Left lung (tissue), 10 donors: ENCODE data around the gene MRGPRF. TPM values are rescaled to one million over a fixed set of nuclear protein-coding genes. Genes with fewer than 3 reads are reported as not detected.

ENCODE experiments used
- ATAC-seq: fragments of 200-7000 bp; cut with Tn5 transposase; one replicate; pipeline ENCODE4 v1.9.1; 2020; ENCODE audit warnings: moderate library complexity
- DNase-seq, 4 donors: peaks; one replicate each; pipeline ENCODE4 v3.0.0-alpha.2; 2013 to 2020
- H3K27ac ChIP-seq, 2 donors: fragments of 200-600 bp; sonication (generic) in 1 of 2; one replicate each; pipeline versions ENCODE4 v1.5.0 to v1.8.0; 2020 to 2021
- H3K27me3 ChIP-seq, 2 donors: fragments of 200-600 bp; sonication (generic) in 1 of 2; one replicate each; pipeline versions ENCODE4 v1.5.0 to v1.8.0; 2020 to 2021
- H3K36me3 ChIP-seq, 2 donors: fragments of 200-600 bp; sonication (generic) in 1 of 2; one replicate each; pipeline versions ENCODE4 v1.5.0 to v1.8.0; 2020 to 2021
- H3K4me1 ChIP-seq, 2 donors: fragments of 200-600 bp; one replicate each; pipeline ENCODE4 v1.8.0; 2021
- H3K4me3 ChIP-seq, 2 donors: fragments of 200-600 bp; sonication (generic) in 1 of 2; one replicate each; pipeline versions ENCODE4 v1.5.0 to v1.8.0; 2020 to 2021; ENCODE audit warnings: mild to moderate bottlenecking in 1 of 2
- H3K9me3 ChIP-seq, 2 donors: fragments of 200-600 bp; sonication (generic) in 1 of 2; one replicate each; pipeline versions ENCODE4 v1.5.0 to v1.8.0; 2020 to 2021
- CTCF ChIP-seq, 2 donors: fragments of 200-600 bp; sonication (generic) in 1 of 2; IDR thresholded peaks; one replicate each; pipeline versions ENCODE4 v1.5.0 to v1.8.0; 2021; ENCODE audit warnings: antibody characterized with exemption in 2 of 2
- intact Hi-C, 2 donors: fragments of 100-400 bp; cut with DNase I; formaldehyde crosslinking; loops; one replicate each; pipeline versions ENCODE4 v1.11.2 to v1.14.2; 2022
- polyA plus RNA-seq, 6 donors: library from polyadenylated mRNA; unstranded; fragments of 120-200 nt; gene quantifications; one replicate each; pipeline ENCODE4 v1.2.1, GENCODE V29; 2013; ENCODE audit not compliant: insufficient read length in 6 of 6
- total RNA-seq, 2 donors: library from RNA; stranded (reverse); fragmentation: NEBNext Ultra II Directional; extraction: Animal tissue kit (Norgen Biotek cat#: 25700); gene quantifications; one replicate each; pipeline ENCODE4 v1.2.1, GENCODE V29; 2021
- donor health status: DM: no; HTN: yes; CAD: no.
- donor health status: DM: no; HTN: no; CAD: no.

Gene MRGPRF
- total and polyA plus RNA-seq, 8 donors: 4.2 to 22.6 (median 6.2) TPM

- H3K4me3 ChIP-seq: no peak overlapping the region
- H3K4me1 ChIP-seq: peaks cover 0 to 7% of the 10 kb centered on the region in 2 donors
- H3K27me3 ChIP-seq: peaks cover 0 to 35% of the 10 kb centered on the region in 2 donors
- TF ChIP-seq CTCF (IDR thresholded peaks at IDR 0.05): no peak
- ATAC-seq (no peak), DNase-seq (no peak)
- H3K9me3 ChIP-seq: no peaks in the 10 kb centered on the region
- no peaks in the 10 kb centered on the region for H3K36me3 ChIP-seq
- H3K27ac ChIP-seq: no peak overlapping the region
- intact Hi-C loops: no loop called here
These were observed 15.1 kb downstream of the MRGPRF start for GRCh38 chr11:68997995-68998348.

- peaks cover 0 to 7% of the 10 kb centered on the region in 2 donors for H3K4me1 ChIP-seq
These were observed 15.7 kb downstream of the MRGPRF start for GRCh38 chr11:68997124-68997994.

GRCh38 chr11:68996376-68997123 is 16.5 kb downstream of the MRGPRF start:
- no peak overlapping the region for H3K4me3 ChIP-seq
- no peaks in the 10 kb centered on the region for H3K36me3 ChIP-seq
- no peak overlapping the region for H3K27ac ChIP-seq
- intact Hi-C loops: no loop called here
- ATAC-seq (no peak), DNase-seq (peak in 2 of 4 donors; percentile 4 to 50)
- peaks cover 0 to 44% of the 10 kb centered on the region in 2 donors for H3K27me3 ChIP-seq
- peaks cover 0 to 7% of the 10 kb centered on the region in 2 donors for H3K4me1 ChIP-seq
- TF ChIP-seq CTCF (IDR thresholded peaks at IDR 0.05): no peak
- no peaks in the 10 kb centered on the region for H3K9me3 ChIP-seq

More at GRCh38 chr11:68997124-68997994, 15.7 kb downstream of the MRGPRF start:
- Histone ChIP-seq H3K27ac (no peak overlapping the region), H3K4me3 (no peak overlapping the region), H3K27me3 (peaks cover 0 to 38% of the 10 kb centered on the region in 2 donors), H3K36me3 (no peaks in the 10 kb centered on the region), H3K9me3 (no peaks in the 10 kb centered on the region)
- no peak for ATAC-seq
- TF ChIP-seq CTCF (IDR thresholded peaks at IDR 0.05): no peak
- DNase-seq: peak in 2 of 4 donors; percentile 13 to 64
- intact Hi-C loops: no loop called here

- Histone ChIP-seq H3K27me3 (peaks cover 0 to 59% of the 10 kb centered on the region in 2 donors), H3K4me3 (no peak overlapping the region), H3K4me1 (peaks cover 0 to 7% of the 10 kb centered on the region in 2 donors), H3K36me3 (no peaks in the 10 kb centered on the region), H3K27ac (no peak overlapping the region), H3K9me3 (no peaks in the 10 kb centered on the region)
- no peak for TF ChIP-seq CTCF (IDR thresholded peaks at IDR 0.05)
- ATAC-seq: no peak
- intact Hi-C loops: no loop called here
- DNase-seq: no peak
These were observed 18.2 kb downstream of the MRGPRF start for GRCh38 chr11:68994894-68995285.
